ENCODE data around the gene EPS8L3.
"Not testable (repeated sequence)": the region's sequence is repeated elsewhere in the genome, so short reads cannot be mapped to it uniquely, and the experiment has no call there.

The EPS8L3 gene

GRCh38 chr1:109732390-109732881, 31.3 kb downstream of the EPS8L3 start:
- no peak for DNase-seq

GRCh38 chr1:109730666-109731065, 33.1 kb downstream of the EPS8L3 start:
- no peak for DNase-seq

- no peak for DNase-seq
These were observed 34.9 kb downstream of the EPS8L3 start for GRCh38 chr1:109728870-109729269.

GRCh38 chr1:109726728-109727373, 36.9 kb downstream of the EPS8L3 start:
- no peak for DNase-seq

- no peak for DNase-seq
These were observed 37.7 kb downstream of the EPS8L3 start for GRCh38 chr1:109726007-109726406.

- DNase-seq = no peak
These were observed 38.2 kb downstream of the EPS8L3 start for GRCh38 chr1:109725510-109725909.

- DNase-seq = no peak
These were observed 38.8 kb downstream of the EPS8L3 start for GRCh38 chr1:109724933-109725332.

GRCh38 chr1:109722908-109723691, 40.6 kb downstream of the EPS8L3 start:
- no peak for DNase-seq

- DNase-seq = no peak
These were observed 41.8 kb downstream of the EPS8L3 start for GRCh38 chr1:109721971-109722370.

- DNase-seq = no peak
These were observed 42.7 kb downstream of the EPS8L3 start for GRCh38 chr1:109721042-109721441.

GRCh38 chr1:109719337-109719837, 44.3 kb downstream of the EPS8L3 start:
- no peak for DNase-seq

GRCh38 chr1:109718495-109718894, 45.2 kb downstream of the EPS8L3 start:
- DNase-seq = no peak

- DNase-seq = no peak
These were observed 46.0 kb downstream of the EPS8L3 start for GRCh38 chr1:109717729-109718128.

- no peak for DNase-seq
These were observed 47.1 kb downstream of the EPS8L3 start for GRCh38 chr1:109716570-109717090.

GRCh38 chr1:109716121-109716520, 47.6 kb downstream of the EPS8L3 start:
- DNase-seq = no peak

GRCh38 chr1:109714661-109715372, 48.9 kb downstream of the EPS8L3 start:
- DNase-seq = no peak

- no peak for DNase-seq
These were observed 50.1 kb downstream of the EPS8L3 start for GRCh38 chr1:109713636-109714035.

GRCh38 chr1:109712321-109712864, 51.3 kb downstream of the EPS8L3 start:
- DNase-seq = no peak

GRCh38 chr1:109711593-109712320, 52.0 kb downstream of the EPS8L3 start, which contains the start of gene GSTM5:
Gene GSTM5 (plus strand): TSS chr1:109712251. CDS start chr1:109712313, 62 bp downstream.
- not testable (repeated sequence) for DNase-seq

GRCh38 chr1:109709822-109710221, 53.9 kb downstream of the EPS8L3 start:
- not testable (repeated sequence) for DNase-seq

GRCh38 chr1:109708949-109709348, 54.8 kb downstream of the EPS8L3 start:
- not testable (repeated sequence) for DNase-seq

GRCh38 chr1:109705411-109705810, 58.3 kb downstream of the EPS8L3 start:
- DNase-seq = no peak
